Right hindlimb (tissue), 1 donor: ENCODE data around the gene VPS33A.

ENCODE experiments used
- DNase-seq: peaks from one replicate; pipeline ENCODE4 v3.0.0-alpha.2; 2018

The VPS33A gene

DNA sequence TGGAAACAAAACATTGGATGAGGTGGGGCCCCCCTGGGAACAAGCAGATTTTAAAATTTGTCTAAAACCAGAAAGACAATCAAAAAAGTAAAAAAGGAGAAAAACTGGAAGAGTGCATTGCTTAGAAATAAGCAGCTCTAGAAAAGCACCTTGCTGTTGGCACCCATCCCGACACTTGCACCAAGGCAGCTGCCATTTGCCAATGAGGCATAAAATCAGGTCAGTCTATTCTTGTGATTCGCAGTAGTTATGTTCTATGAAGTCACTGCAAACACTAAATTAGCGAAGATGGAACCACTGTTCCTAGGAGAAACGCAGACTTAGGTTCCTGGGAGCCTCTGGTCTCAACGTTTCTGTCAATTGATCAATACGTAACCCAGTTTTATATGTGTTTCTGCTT is 16.2 kb downstream of the VPS33A start:
- DNase-seq = no peak

GRCh38 chr12:122245553-122245952 is 20.7 kb downstream of the VPS33A start:
- DNase-seq = no peak

- DNase-seq = no peak
Measured at GRCh38 chr12:122244565-122245371, 21.5 kb downstream of the VPS33A start.

GRCh38 chr12:122243965-122244364 is 22.3 kb downstream of the VPS33A start:
- DNase-seq = no peak

DNA sequence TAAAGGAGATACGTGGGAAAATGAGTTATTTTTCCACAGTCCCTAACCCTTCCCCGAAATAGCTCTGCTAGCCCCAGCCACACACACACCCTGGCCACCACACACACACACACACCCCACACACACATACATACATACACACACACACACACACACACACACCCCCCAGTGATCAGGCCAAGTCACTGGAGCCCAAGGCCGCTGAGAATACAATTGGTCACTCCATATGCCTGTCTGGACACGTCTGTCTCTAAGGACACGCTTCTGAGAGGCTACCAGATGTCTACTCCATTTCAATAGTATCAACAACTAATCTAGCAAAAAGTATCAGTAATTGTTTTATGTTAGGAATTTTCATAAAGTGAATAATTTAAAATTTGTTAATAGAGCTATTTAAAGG is 27.4 kb downstream of the VPS33A start:
- DNase-seq = no peak

GRCh38 chr12:122235741-122236140 is 30.6 kb downstream of the VPS33A start:
- no peak for DNase-seq

DNA sequence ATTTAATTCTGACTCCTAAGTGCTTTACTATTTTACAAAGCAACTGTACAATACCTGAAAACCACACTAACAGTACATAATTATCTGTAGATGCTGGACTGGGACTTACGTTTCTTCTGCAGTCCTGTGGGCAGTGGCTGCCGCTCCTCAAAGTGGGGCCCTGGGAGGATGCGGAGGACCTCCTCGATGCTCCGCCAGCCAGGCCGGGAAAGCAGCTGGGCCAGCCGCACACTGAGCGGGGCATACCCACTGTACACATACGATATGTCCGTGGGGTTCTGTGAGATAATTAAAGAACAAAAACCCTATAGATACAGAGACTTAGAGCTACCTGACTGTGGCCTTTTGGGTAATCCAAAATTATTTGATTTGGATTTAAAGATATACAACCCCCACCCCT is 33.6 kb downstream of the VPS33A start:
- DNase-seq = no peak

GRCh38 chr12:122230798-122231197 is 35.5 kb downstream of the VPS33A start:
- DNase-seq = no peak

GRCh38 chr12:122228092-122228491 is 38.2 kb downstream of the VPS33A start:
- DNase-seq = no peak

DNA sequence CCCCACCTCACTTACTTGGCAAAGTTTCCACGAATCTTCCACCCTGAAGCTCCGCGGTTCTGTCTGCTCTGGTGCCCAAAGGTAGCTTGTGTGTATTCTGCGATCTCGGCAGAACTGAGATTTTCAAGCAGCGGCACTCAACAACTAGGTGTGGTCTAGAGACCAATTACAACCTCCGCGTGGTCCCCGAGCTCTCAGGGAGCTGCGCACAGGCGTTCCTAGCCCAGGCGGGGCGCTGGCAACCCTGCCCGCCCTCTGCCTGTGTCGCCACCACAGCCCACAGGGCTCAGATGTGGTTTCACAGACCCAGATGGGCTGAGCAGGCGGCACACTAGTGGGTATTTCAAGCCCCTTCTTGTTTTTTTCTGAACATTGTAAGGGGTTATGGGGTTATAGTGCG is 39.0 kb downstream of the VPS33A start:
- no peak for DNase-seq

DNA sequence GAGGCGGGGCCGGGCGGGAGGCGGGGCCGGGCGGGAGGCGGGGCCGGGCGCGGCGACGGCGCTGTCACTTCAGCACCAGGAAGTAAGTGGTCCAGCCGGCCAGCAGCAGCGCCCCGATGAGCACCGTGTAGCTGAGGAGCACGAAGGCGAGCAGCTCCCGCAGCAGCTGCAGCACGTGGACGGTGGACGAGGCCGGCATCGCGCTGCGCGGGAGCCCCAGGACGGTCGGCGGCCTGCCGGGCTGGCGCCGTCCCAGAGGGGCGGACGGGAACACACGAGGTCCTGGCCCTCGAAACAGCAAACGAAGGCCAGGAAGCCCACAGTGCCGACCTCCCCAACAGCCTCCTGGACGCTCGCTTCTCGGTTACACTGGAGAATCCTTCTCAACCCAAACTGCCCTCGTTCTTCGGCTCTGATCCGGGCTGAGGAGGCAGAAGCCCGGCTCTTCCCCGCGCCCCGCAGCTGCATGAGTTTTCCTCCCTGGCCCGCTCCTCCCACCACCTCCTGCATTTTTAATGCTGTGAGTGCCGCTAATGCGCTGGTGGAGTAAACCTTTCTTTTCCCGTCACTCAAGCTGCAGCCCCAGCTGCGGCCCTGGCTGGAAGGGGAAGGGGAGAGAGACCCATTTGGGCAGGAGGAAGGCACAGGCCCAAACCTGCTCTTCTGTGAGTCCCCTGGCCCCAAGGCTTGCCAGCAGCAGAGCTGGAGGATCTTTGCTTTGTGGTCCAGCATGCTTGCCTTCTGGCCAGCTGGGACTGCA is 39.7 kb downstream of the VPS33A start:
- peak; percentile 25 for DNase-seq

- peak; percentile 100 for DNase-seq
Measured at GRCh38 chr12:122225683-122226365, 40.5 kb downstream of the VPS33A start, which contains the start of gene DIABLO. Gene DIABLO (minus strand): TSS chr12:122226052. CDS start chr12:122226014, 38 bp downstream.

DNA sequence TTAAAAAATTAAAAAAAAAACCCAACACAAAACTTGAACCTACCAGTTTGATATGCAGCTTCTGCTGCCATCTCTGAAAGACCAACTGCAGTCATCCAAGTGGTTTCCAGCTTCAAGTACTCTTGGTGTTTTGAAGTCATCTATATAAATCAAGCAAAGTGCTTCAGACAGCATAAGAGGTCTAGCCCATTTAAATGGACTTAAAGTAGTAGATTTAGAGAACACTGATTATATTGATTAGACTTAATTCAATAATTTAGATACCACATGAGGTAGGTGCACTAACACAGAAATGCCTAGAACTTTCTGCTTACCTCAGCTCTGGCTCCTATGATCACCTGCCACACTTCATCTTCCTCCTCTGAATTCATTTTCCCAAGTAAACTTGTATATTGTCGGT is 49.8 kb downstream of the VPS33A start:
- no peak for DNase-seq

GRCh38 chr12:122215771-122216170 is 50.5 kb downstream of the VPS33A start:
- no peak for DNase-seq

DNA sequence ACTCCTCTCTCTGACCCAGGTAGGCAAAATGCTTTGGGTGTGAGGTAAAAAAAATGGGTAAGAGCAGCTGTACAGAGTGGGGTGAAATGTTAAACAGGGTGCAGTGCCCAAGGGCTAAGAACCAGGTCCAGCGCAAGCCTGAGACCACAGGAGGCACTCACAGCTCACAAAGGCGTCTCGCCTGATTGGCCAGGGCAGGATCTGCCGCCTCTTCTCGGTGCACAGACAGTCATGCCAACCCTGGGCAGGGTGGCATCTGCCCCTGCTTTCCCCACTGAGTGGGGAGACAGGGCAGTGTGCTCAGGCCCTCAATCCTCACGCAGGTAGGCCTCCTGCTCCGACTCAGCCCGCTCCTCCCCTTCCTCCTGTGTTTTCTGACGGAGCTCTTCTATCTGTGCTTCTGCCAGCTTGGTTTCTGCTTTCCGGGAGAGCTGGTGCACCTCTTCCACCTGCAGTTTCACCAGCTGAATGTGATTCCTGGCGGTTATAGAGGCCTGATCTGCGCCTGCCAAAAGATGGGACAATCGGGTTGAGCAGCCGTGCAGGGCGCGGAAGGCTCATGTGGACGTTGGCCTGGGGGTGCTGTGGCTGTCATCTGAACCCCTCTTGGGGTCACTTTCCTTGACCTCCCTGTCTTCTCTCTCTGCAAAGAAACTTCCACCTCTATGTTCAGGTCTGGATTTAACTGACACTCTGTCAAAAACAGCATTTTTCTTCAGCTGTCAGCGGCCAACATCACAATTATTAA is 58.0 kb downstream of the VPS33A start:
- no peak for DNase-seq

GRCh38 chr12:122207391-122207790 is 58.9 kb downstream of the VPS33A start:
- no peak for DNase-seq

DNA sequence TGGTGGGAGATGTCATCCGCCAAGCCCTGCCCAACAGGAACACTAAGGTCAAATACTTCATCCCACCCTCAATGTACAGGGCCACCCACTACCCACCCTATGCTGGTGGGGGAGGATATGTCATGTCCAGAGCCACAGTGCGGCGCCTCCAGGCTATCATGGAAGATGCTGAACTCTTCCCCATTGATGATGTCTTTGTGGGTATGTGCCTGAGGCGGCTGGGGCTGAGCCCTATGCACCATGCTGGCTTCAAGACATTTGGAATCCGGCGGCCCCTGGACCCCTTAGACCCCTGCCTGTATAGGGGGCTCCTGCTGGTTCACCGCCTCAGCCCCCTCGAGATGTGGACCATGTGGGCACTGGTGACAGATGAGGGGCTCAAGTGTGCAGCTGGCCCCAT is 59.3 kb downstream of the VPS33A start:
- DNase-seq = no peak

DNA sequence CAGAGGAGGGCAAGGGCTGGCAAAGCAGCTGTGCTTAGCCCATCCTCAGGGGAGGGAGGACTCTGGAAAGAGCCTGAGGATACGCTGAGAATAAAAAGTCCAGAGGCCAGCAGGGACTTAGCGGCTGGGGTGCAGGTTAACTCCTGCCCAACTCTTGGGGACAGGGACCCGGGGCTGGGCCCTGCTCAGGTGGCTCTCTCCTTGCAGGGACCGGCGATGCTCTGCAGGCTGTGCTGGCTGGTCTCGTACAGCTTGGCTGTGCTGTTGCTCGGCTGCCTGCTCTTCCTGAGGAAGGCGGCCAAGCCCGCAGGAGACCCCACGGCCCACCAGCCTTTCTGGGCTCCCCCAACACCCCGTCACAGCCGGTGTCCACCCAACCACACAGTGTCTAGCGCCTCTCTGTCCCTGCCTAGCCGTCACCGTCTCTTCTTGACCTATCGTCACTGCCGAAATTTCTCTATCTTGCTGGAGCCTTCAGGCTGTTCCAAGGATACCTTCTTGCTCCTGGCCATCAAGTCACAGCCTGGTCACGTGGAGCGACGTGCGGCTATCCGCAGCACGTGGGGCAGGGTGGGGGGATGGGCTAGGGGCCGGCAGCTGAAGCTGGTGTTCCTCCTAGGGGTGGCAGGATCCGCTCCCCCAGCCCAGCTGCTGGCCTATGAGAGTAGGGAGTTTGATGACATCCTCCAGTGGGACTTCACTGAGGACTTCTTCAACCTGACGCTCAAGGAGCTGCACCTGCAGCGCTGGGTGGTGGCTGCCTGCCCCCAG is 60.0 kb downstream of the VPS33A start:
- no peak for DNase-seq

- DNase-seq = no peak
Measured at GRCh38 chr12:122205053-122205925, 61.0 kb downstream of the VPS33A start.

DNA sequence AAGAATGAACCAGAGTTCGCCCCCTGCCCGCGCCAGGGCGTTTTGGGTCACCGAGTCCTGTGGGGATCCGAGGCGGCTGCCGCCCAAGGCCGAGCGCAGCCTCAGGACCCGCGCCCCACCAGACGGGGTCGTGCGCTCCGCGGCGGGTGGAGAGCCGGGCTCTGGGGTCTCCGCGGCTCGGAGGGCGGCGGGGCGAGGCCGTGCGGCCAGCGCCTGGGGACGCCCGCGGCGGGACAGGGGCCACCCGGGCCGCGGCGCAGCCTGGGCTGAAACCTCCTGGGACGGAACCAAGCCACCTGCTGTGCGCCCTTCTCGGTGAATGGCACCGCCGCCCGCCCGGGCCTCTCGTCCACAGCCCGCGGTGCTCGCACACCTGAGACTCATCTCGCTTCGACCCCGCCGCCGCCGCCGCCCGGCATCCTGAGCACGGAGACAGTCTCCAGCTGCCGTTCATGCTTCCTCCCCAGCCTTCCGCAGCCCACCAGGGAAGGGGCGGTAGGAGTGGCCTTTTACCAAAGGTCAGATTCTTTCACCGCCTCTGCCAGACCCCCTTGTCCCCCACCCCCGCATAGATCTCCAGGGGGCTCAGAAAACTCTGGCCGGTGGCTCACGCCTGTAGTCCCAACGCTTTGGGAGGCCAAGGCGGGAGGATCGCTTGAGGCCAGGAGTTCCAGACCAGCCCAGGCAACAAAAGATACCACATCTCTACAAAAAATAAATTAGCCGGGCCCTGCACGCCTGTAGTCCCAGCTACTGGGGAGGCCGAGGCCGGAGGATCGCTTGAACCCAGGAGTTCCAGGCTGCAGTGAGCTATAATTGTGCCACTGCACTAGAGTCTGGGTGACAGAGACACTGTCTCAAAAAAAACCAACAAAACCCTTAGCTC is 61.9 kb downstream of the VPS33A start:
- no peak for DNase-seq
